Activated CD8-positive, alpha-beta memory T cell treated with anti-CD3 and anti-CD28 coated beads for 36 hours (primary cell): ENCODE results near the gene ANXA2. TPM values are rescaled to one million over a fixed set of nuclear protein-coding genes. Genes with fewer than 3 reads are reported as not detected.

Experiments used
- CTCF ChIA-PET: fragments of 350-600 bp; sonication (Branson Sonifier 250); formaldehyde crosslinking; loops from one replicate; lab custom pipeline; 2021; ENCODE audit warnings: antibody characterized with exemption; lab: Charles Lee
- POLR2A ChIA-PET: fragments of 350-600 bp; sonication (Branson Sonifier 250); formaldehyde crosslinking; loops from one replicate; lab custom pipeline; 2021; ENCODE audit warnings: antibody characterized with exemption; lab: Charles Lee
- total RNA-seq, 2 experiments: library from RNA; stranded (reverse); gene quantifications; one replicate each; pipeline ENCODE4 v1.2.3, GENCODE V29; 2021

Gene ANXA2
- total RNA-seq, 2 experiments from 2014 or later, result 207 to 210 TPM

- CTCF ChIA-PET, result interaction anchor here (1.0 to 1.7 kb wide), 3 partner anchors 31 to 33 kb away, joined by 3 to 5 read pairs (median 3); no protein-coding TSS in a partner anchor
- POLR2A ChIA-PET, result interaction anchor here (0.6 kb wide), 1 partner anchor 147 kb away, joined by 5 read pairs; no protein-coding TSS in a partner anchor
These were observed 4.6 kb downstream of the ANXA2 start for GRCh38 chr15:60392986-60393790.

- POLR2A ChIA-PET, result no interaction called here
- CTCF ChIA-PET, result interaction anchor here (1.0 kb wide), 1 partner anchor 31 kb away, joined by 3 read pairs; no protein-coding TSS in a partner anchor
These were observed 5.2 kb downstream of the ANXA2 start for GRCh38 chr15:60392601-60392985.

- POLR2A ChIA-PET, result no interaction called here
- CTCF ChIA-PET, result no interaction called here
These were observed 6.0 kb downstream of the ANXA2 start for GRCh38 chr15:60391722-60392315.

- ChIA-PET CTCF (interaction anchor here (0.6 kb wide), 1 partner anchor 28 kb away, joined by 9 read pairs; no protein-coding TSS in a partner anchor), POLR2A (no interaction called here)
These were observed 6.8 kb downstream of the ANXA2 start for GRCh38 chr15:60390871-60391501.

- CTCF ChIA-PET, result no interaction called here
- POLR2A ChIA-PET, result no interaction called here
These were observed 7.6 kb downstream of the ANXA2 start for GRCh38 chr15:60390231-60390630.

- POLR2A ChIA-PET, result interaction anchor here (1.1 kb wide), 1 partner anchor 26 kb away, joined by 3 read pairs; no protein-coding TSS in a partner anchor
- CTCF ChIA-PET, result interaction anchor here (1.1 to 1.5 kb wide), 2 partner anchors 27 to 131 kb away, joined by 4 to 12 read pairs; no protein-coding TSS in a partner anchor
These were observed 8.3 kb downstream of the ANXA2 start for GRCh38 chr15:60389261-60390077.

GRCh38 chr15:60387321-60387720 is 10.5 kb downstream of the ANXA2 start:
- ChIA-PET POLR2A (no interaction called here), CTCF (no interaction called here)

- ChIA-PET POLR2A (no interaction called here), CTCF (no interaction called here)
These were observed 11.2 kb downstream of the ANXA2 start for GRCh38 chr15:60386615-60387014.

GRCh38 chr15:60385620-60386552 is 11.9 kb downstream of the ANXA2 start:
- CTCF ChIA-PET, result no interaction called here
- POLR2A ChIA-PET, result no interaction called here

GRCh38 chr15:60384526-60385126 is 13.2 kb downstream of the ANXA2 start:
- POLR2A ChIA-PET, result no interaction called here
- CTCF ChIA-PET, result no interaction called here

- CTCF ChIA-PET, result no interaction called here
- POLR2A ChIA-PET, result no interaction called here
These were observed 13.7 kb downstream of the ANXA2 start for GRCh38 chr15:60384053-60384452.

- POLR2A ChIA-PET, result no interaction called here
- CTCF ChIA-PET, result no interaction called here
These were observed 14.8 kb downstream of the ANXA2 start for GRCh38 chr15:60382773-60383674.

- POLR2A ChIA-PET, result no interaction called here
- CTCF ChIA-PET, result interaction anchor here (0.7 kb wide), 1 partner anchor 154 kb away, joined by 3 read pairs; no protein-coding TSS in a partner anchor
These were observed 16.5 kb downstream of the ANXA2 start for GRCh38 chr15:60381148-60381788.

- POLR2A ChIA-PET, result no interaction called here
- CTCF ChIA-PET, result interaction anchor here (0.7 kb wide), 1 partner anchor 556 kb away, joined by 3 read pairs; no protein-coding TSS in a partner anchor
These were observed 18.1 kb downstream of the ANXA2 start for GRCh38 chr15:60379525-60380274.

- POLR2A ChIA-PET, result no interaction called here
- CTCF ChIA-PET, result no interaction called here
These were observed 18.6 kb downstream of the ANXA2 start for GRCh38 chr15:60379185-60379524.
